Measurements from ENCODE around the gene CDK18. TPM values are rescaled to one million over a fixed set of nuclear protein-coding genes. Genes with fewer than 3 reads are reported as not detected.
A peak's percentile ranks its signal among the peaks of the same experiment; 100 is the strongest.

The CDK18 gene
- total and polyA plus RNA-seq, 8 donors: 3.7 to 174 (median 41.3) TPM

DNA sequence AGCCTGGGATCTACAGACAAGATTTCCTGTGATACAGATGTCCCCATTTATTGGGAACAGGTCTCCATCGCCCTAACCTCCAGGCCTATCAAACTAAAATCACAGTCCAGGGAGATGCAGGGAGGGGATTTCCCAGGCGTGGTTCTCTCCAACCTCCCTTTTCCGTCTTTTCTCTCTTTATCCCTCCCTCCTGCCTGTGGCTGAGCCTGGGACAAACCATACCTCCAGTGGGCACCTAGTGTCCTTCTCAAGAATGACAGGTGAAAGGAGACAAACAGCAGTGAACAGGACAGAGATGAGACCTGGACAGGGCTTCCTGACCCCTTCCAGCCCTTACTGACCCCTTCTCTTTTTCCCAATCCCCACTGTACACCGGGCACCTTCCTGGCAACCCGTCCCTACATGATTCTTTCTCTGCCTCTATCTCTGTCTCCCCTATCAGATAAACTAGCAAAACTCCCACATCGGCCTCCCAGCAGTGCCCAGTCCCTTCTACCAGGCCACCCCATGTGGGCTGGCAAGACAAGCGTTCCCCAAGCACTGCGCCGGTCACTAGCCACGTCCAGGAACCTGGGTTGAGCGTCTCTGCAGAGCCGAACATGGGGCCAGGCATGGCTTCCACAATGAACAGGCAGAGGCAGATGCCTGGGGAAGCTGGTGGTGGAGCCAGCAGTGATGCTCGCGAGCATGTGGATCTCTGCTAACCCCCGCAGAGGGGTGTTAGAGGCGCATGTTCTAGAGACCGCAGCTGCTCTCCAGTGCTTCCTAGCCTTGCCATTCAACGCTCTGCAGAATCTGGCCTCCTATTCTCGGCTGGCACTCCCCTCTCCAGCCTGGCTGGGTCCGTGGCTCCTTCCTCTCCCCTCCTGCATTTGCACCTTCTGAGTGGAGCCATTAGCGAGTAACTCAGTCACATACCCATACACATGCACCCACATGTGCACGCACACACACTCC is 72.6 kb downstream of the CDK18 start:
- Histone ChIP-seq H3K4me3 (no peak overlapping the region), H3K9me3 (no peaks in the 10 kb centered on the region), H3K27me3 (peaks cover 0 to 24% (median 0%) of the 10 kb centered on the region in 3 donors), H3K36me3 (no peaks in the 10 kb centered on the region), H3K4me1 (peaks cover 5 to 19% (median 14%) of the 10 kb centered on the region in 4 donors), H3K27ac (peak overlapping the region in 1 of 5 donors; percentile 2)
- DNase-seq: peak; percentile 3 to 19
- 68 to 82% (median 79%) methylated on average over 22 of the region's 22 CpGs for WGBS, 5 donors
- TF ChIP-seq, protein P1, sequence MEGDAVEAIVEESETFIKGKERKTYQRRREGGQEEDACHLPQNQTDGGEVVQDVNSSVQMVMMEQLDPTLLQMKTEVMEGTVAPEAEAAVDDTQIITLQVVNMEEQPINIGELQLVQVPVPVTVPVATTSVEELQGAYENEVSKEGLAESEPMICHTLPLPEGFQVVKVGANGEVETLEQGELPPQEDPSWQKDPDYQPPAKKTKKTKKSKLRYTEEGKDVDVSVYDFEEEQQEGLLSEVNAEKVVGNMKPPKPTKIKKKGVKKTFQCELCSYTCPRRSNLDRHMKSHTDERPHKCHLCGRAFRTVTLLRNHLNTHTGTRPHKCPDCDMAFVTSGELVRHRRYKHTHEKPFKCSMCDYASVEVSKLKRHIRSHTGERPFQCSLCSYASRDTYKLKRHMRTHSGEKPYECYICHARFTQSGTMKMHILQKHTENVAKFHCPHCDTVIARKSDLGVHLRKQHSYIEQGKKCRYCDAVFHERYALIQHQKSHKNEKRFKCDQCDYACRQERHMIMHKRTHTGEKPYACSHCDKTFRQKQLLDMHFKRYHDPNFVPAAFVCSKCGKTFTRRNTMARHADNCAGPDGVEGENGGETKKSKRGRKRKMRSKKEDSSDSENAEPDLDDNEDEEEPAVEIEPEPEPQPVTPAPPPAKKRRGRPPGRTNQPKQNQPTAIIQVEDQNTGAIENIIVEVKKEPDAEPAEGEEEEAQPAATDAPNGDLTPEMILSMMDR (IDR thresholded peaks at IDR 0.05): no peak
- TF ChIP-seq EP300 (IDR thresholded peaks at IDR 0.05): no peak
- intact Hi-C loops (cut with DNase I; ENCODE audit: low total_unique reads): no loop called here

DNA sequence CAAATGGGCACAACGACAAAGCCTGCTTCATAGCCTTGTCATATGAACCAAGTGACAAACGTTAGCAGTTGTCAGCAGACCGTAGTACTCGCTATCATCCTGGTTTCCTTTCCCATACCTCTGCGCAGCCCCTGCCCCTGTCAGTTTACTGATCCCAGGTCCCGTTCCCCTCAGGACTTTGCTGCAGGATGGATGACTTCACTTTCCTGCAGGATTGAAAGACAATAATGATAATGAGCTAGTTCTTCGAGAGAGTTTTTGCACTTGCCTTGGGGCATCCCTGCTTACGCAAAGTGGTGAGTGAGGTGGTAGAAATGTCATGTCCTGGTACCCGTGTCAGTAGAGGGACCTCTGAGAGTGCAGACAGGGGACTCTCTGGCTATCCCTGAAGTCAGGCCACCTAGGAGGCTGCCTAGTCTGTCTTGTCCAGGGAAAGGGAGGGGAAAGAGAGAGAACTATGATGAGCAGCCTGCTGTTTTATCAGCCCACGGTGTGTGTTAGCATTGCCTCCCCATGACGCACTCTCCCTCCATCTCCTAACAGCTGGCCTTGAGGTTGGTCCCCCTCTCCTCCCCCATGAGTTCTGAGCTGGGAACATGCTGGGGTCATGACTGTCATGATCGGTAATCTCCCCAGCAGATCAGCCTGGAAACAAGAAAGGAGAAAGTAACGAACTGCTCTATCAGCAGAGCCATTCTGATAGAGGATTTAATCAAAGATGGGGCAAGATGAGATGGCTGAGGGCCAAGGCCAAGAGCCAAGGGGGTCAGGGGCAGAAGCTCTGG is 73.6 kb downstream of the CDK18 start:
- intact Hi-C loops (cut with DNase I; ENCODE audit: low total_unique reads): no loop called here
- Histone ChIP-seq H3K36me3 (no peaks in the 10 kb centered on the region), H3K27ac (peak overlapping the region in 3 of 5 donors; percentile 2 to 6 (median 5)), H3K4me1 (peaks cover 13 to 27% (median 21%) of the 10 kb centered on the region in 4 donors), H3K27me3 (peaks cover 0 to 20% (median 0%) of the 10 kb centered on the region in 3 donors), H3K4me3 (no peak overlapping the region), H3K9me3 (no peaks in the 10 kb centered on the region)
- WGBS, 5 donors: 57 to 73% (median 67%) methylated on average over 13 of the region's 13 CpGs
- peak; percentile 10 to 16 for DNase-seq
- TF ChIP-seq, protein P1 (IDR thresholded peaks at IDR 0.05): no peak
- TF ChIP-seq POLR2A (IDR thresholded peaks at IDR 0.05) (no peak), POLR2AphosphoS5 (IDR thresholded peaks at IDR 0.05) (no peak), EP300 (IDR thresholded peaks at IDR 0.05) (no peak)

DNA sequence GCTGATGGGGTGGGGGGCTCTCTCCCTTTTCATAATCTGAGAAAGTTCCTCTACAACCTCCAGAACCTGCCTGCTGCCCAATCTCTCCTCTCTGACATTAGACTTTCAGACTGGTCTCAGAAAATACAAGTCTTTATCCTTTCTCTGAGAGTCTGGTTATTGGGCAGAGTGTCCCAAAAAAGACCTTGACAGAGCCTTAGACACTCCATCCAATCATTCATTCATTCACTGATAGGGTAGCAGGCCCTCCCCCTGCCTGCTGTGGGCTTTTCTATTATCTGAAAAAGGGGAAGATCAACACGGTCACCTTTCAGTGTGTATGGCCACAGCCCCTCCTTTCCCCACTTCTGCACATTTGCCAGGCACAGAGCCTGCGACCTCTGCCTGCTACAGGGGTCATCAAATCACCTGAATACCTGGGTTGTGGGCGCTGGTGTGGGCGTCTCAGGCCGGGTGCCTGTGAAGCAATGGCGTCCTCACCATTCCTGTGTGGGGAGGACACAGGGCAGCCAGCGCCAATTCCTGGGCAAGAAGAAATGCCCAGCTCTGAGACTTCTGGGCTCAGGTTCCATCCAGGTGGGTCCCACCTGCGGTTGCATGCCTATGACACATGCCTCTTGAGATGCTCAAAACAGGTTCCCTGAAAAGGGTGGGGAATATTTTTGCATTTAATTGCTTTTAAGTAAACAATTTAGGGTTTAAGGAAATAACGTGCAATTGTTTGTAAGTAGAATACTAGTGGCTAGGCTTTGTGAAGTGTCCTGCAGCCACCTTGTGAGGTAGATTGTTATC is 74.5 kb downstream of the CDK18 start:
- Histone ChIP-seq H3K27me3 (peaks cover 0 to 20% (median 0%) of the 10 kb centered on the region in 3 donors), H3K4me1 (peaks cover 19 to 27% (median 22%) of the 10 kb centered on the region in 4 donors), H3K4me3 (no peak overlapping the region), H3K9me3 (no peaks in the 10 kb centered on the region), H3K36me3 (peaks cover 0 to 3% (median 0%) of the 10 kb centered on the region in 4 donors), H3K27ac (peak overlapping the region in 1 of 5 donors; percentile 49)
- WGBS, 5 donors: 45 to 69% (median 53%) methylated on average over 9 of the region's 9 CpGs
- DNase-seq: peak in 1 of 2 donors; percentile 31
- intact Hi-C loops (cut with DNase I; ENCODE audit: low total_unique reads): no loop called here
- TF ChIP-seq POLR2AphosphoS5 (IDR thresholded peaks at IDR 0.05) (no peak), POLR2A (IDR thresholded peaks at IDR 0.05) (no peak), EP300 (IDR thresholded peaks at IDR 0.05) (no peak)
- TF ChIP-seq, protein P1 (IDR thresholded peaks at IDR 0.05): no peak

Data from stomach (tissue), 9 donors.